Measurements from ENCODE around the gene ARHGAP24.
A peak's percentile ranks its signal among the peaks of the same experiment; 100 is the strongest.
"Not testable (repeated sequence)": the region's sequence is repeated elsewhere in the genome, so short reads cannot be mapped to it uniquely, and the experiment has no call there.

The ARHGAP24 gene

GRCh38 chr4:85932500-85933290, 457.7 kb downstream of the ARHGAP24 start:
- DNase-seq = no peak

DNA sequence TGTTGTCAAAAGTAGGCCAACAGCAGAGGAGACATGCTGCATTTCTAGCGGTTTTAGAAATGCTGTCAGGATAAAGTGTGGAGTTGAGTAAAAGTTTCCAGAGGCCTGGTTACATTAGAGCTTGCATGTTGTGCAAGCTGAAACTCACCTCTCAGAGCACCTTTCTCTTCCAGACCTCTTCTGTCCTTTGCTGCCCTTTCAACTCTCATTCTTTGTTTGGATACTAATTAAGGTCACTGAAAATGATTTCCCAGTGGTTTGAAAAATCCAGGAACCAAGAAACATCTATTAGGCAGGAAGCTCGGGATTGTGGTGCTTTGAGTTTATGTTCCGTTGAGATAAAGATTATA, 458.3 kb downstream of the ARHGAP24 start:
- DNase-seq = no peak

DNA sequence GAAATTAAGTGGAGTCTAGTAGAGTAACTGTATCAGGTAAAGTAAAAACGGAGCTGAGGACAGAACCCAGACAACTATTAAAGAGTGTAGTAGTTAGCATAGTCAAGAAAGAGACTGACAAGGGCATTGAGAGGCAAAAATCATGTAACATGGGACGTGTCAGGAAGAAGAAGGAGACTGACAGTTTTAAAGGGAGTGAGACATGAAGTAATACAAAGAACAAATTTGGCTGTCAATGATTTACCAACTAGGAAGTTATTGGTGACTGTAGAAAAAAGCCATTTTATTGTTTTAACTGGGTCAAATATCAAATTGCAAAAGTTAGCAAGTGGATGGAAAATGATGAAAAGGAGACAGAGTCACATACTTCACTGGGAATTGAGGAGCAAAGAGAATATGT, 462.6 kb downstream of the ARHGAP24 start:
- DNase-seq = no peak

DNA sequence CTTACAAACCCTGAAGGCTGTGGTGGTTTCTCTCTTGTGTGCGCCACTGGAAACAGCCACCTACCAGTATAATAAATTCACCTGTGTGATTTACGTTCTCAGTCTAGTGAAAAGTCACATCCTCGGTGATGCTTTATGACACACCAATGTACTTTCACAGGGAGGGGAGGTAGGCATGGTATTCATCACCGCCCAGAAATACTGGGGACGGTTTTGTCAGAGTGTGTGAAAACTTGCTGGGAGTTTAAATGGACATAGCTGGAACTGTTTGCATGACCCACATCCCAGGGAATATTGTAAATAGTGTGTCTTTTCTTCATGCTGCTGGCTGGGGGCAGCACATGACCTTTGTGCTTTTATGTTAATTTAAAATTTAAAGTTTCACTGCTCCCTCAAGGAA, 463.1 kb downstream of the ARHGAP24 start:
- no peak for DNase-seq

DNA sequence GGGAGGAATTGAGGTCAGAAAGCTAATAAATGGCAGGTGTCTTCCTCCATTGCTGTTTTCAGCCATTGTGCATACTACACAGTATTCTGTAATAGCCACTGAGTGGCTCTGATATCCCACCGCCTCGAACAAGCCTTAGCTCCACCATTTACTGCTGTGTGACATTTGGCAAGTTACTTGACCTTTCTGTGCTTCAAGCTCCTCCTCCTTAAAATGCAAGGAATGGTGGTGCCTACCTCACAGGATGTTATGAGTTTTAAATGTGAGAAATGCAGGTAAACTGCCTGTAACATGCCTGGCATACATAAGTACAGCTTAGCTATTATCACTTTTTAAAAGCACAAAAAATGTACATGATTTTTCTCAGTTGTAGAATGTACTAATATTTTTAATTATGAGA, 464.0 kb downstream of the ARHGAP24 start:
- no peak for DNase-seq

GRCh38 chr4:85939595-85939994, 464.6 kb downstream of the ARHGAP24 start:
- DNase-seq = no peak

GRCh38 chr4:85940151-85940550, 465.2 kb downstream of the ARHGAP24 start:
- DNase-seq = no peak

DNA sequence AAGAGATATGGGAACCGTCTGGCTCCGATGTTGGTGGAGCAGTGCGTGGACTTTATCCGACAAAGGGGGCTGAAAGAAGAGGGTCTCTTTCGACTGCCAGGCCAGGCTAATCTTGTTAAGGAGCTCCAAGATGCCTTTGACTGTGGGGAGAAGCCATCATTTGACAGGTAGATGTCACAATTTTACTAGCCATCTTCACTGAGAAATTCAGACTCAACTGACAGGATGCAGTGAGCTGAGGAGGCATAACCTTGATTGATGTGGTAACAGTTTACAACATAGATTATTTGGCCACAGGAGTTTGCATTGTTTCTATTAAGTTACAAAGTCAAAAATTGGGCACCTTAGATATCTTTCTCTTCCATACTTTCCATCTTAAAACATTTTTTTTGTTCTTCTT, 467.2 kb downstream of the ARHGAP24 start:
- DNase-seq = no peak

DNA sequence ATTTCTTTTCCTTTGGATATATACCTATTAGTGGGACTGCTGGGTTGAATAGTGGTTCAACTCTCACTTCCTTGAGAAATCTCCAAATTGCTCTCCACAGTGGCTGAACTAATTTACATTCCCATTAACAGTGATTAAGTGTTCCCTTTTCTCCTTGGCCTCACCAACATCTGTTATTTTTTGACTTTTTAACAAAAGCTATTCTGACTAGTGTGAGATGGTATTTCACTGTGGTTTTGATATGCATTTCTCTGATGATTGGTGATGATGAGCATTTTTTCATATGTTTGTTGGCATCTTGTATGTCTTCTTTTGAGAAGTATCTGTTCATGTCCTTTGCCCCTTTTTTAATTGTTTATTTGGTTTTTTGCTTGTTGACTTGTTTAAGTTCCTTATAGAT, 471.9 kb downstream of the ARHGAP24 start:
- DNase-seq = no peak

GRCh38 chr4:85951099-85951498, 476.1 kb downstream of the ARHGAP24 start:
- DNase-seq = no peak

GRCh38 chr4:85952528-85952927, 477.6 kb downstream of the ARHGAP24 start:
- DNase-seq = no peak

- no peak for DNase-seq
Observed at GRCh38 chr4:85952972-85953650, 478.2 kb downstream of the ARHGAP24 start.

GRCh38 chr4:85953651-85954018, 478.7 kb downstream of the ARHGAP24 start:
- no peak for DNase-seq

GRCh38 chr4:85955620-85956292, 480.8 kb downstream of the ARHGAP24 start:
- DNase-seq = no peak

DNA sequence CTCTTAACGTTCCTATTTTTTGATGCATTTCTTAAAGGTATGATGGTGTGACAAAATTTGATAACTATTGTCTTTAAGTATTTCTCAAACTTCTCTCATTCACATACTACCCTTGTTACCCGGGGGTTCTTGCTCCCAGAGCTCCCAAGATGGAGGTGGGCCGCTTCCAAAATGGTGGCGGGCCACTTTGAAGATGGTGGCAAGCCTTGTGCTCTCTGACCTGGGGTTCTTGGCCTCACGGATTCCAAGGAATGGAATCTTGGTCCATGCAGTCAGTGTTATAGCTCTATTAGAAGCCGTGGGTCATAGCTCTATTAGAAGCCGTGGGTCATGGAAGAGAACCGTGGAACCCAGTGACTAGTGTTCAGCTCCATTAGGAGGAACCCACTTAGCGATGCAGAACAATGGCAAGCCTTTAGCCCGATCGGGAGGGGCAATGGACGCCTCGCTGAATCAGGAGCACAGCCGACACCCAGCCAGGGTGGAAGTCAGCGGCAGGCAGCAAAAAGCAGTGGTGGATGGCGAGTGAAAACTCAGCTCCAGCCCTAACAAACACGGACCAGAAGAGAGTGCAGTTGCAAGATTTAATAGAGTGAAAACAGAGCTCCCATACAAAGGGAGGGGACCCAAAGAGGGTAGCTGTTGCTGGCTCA, 481.5 kb downstream of the ARHGAP24 start:
- DNase-seq = no peak

DNA sequence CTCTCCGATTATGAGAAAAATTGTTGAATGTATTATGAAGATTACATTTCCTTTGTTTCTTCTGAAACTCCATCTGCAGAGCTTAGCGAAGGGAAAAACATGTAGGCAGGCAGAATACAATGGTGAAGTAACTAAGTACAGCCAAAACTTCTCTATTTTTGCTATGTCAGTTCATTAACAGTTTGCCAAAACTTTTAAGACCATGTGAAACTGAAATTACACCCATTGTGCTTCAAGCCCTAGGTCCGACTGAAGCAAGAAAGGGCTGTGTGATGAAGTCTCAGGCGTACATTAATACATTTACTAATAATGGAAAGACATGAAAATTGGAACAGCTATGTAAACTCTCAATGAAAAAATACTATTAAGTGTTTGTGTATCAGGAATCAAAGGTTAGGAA, 486.9 kb downstream of the ARHGAP24 start:
- DNase-seq = no peak

- DNase-seq = no peak
Observed at GRCh38 chr4:85963231-85963630, 488.3 kb downstream of the ARHGAP24 start.

DNA sequence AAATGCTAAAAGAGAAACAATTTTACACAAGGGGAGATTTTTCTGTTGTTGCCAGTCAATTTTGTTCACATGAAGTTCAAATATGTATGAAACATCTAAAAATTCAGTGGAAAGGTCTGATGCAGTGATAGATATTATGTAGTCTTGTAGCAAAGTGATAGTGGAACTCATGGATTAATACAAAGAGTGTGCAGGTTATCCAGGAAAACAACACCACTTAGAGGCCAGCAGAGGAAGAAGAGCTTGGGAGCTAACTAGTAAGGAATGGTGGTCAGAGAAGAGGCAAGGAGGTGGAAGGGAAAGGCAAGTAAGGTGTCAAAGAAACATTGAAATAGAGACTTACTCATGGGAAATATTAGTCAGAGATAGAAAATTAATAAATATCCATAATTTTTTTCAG, 489.3 kb downstream of the ARHGAP24 start:
- no peak for DNase-seq

DNA sequence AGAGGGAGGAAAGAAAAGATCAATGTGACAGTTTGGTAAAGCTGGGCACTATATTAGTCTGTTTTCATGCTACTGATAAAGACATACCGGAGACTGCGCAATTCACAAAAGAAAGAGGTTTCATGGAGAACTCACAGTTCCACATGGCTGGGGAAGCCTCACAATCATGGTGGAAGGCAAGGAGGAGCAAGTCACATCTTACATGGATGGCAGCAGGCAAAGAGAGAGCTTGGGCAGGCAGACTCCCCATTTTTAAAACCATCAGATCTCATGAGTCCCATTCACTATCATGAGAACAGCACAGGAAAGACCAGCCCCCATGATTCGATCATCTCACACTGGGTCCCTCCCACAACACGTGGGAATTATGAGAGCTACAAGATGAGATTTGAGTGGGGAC, 490.1 kb downstream of the ARHGAP24 start:
- DNase-seq = not testable (repeated sequence)

DNA sequence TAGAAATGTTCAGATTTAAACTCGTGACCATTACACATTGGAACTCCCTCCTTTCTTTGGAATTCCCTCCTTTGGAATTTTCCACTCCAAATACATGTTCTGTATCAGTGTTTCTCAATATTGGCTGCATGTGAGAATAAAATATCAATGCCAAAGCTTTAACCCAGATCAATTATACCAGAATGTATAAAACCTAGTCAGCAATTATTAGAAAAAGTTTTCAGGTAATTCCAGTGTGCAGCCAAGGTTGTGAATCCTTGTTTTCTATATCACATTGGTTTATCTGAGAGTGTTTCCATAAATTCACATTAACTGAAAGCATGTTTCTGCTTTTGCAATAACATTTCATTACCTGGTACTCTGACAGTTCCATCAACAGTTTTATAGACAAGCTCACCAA, 490.6 kb downstream of the ARHGAP24 start:
- no peak for DNase-seq

DNA sequence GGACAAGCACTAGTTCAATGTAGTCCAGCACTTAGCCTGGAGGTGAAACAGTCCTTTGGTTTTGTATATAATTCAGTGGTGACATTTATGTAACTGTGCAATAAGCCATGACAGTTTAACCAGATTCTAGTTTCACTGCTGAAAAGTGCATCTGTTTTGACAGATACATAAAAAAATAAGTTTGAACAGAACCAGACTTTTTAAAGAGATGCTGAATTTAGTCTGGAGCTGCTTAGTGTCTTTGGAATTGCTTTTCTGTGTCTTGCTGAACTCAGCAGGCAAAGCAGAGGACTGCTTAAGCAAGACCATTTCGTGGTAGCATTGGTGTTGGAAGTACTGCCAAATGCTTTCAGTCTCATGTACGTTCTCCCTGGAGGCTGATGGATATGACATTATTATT, 491.4 kb downstream of the ARHGAP24 start:
- no peak for DNase-seq

GRCh38 chr4:85967872-85968271, 492.9 kb downstream of the ARHGAP24 start:
- DNase-seq = no peak

- DNase-seq = peak; percentile 10
Observed at GRCh38 chr4:85968945-85969819, 494.2 kb downstream of the ARHGAP24 start.

Data from activated CD4-positive, alpha-beta T cell treated with anti-CD3 and anti-CD28 coated beads, Interleukin-2, amount 50 U/mL, for 16 hours (primary cell).